HG02840 (cell line): ENCODE measurements around the gene FRMD3.

Experiments used
- ATAC-seq: cut with Tn5 transposase; IDR thresholded peaks from one replicate; pipeline ENCODE4 v1.9.1; 2021; ENCODE audit warnings: mild to moderate bottlenecking, moderate library complexity, moderate number of reproducible peaks; ENCODE audit not compliant: unreplicated experiment, low FRiP score

FRMD3 gene

DNA sequence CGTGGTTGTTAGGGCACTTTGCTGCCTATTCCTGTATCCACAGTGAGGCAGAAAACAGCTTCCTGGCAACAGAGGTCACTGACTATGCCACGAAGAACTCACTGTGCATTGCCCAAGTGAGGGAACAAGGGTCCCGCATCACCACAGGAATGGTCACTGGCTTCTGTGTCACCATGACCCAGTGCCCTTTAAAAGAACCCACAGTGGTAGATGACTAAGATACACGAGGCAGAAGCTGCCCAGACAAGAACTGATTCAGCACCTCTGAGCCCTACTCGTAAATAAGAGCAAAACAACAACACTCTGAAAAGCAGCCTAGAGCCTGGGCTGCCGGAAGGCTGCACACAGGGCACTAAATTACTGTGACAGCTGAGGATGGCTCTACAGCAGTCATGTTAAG lies 238.6 kb downstream of the FRMD3 start:
- ATAC-seq, result no peak

DNA sequence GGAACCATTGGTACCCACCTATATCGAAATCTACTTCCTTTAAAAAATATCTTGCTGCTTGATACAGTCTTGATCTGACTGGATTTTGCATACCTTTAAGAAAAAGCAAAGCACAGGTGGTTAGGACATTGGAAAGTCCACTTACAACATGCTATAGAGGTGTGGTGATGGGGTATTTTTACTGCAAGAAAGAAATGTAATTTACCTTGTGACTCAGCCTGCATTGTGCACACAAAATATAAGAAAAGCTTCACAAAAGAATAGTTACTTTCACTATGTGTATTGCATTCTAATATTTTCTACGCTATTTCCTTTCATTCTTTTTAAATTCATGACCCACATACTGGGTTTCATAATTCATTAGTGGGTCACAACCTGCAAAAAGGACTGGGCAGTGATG lies 239.1 kb downstream of the FRMD3 start:
- ATAC-seq, result no peak

DNA sequence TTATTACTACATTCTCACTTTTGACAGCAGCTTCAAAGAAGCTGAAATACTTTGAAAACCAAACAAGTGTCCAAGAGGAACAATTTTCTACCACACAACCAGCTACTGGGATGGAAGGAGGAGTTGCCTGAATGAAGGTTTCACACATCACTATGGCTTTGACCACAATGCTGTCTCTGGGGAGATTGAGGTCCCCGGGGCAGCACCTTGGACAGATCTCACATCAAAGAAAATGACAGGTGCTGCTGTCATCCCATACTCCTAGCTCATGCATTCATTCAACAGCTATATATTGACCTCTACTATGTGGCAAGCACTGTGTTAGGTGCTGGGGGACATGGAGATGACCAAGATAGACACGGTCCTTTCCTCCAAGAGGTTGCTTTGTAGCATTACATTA lies 242.1 kb downstream of the FRMD3 start:
- no peak for ATAC-seq

GRCh38 chr9:83294816-83295215 lies 243.4 kb downstream of the FRMD3 start:
- ATAC-seq, result no peak

GRCh38 chr9:83291196-83291595 lies 247.0 kb downstream of the FRMD3 start:
- ATAC-seq, result no peak

GRCh38 chr9:83290692-83291091 lies 247.5 kb downstream of the FRMD3 start:
- ATAC-seq, result no peak

- ATAC-seq, result no peak
Measured at GRCh38 chr9:83287021-83287420, 251.2 kb downstream of the FRMD3 start.

GRCh38 chr9:83285445-83286225 lies 252.6 kb downstream of the FRMD3 start:
- ATAC-seq, result no peak

DNA sequence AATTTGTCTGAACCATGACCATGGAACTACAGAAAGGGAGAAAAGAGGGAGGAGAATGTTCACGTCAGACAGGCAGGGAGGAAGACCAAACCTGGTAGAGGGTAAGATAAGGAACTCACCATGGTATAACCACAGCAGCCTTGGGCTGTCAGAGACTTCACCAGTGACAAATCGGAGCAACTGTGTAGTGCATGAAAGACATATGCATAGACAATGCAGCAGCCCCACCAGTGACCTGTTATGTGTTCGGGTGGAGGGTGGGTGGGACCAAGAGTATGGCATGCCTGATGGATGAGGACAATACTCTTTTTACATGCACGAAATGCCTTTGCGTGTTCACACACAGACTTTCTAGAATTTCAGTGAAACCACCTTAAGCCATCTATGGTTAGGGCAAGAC lies 253.5 kb downstream of the FRMD3 start:
- ATAC-seq, result no peak

DNA sequence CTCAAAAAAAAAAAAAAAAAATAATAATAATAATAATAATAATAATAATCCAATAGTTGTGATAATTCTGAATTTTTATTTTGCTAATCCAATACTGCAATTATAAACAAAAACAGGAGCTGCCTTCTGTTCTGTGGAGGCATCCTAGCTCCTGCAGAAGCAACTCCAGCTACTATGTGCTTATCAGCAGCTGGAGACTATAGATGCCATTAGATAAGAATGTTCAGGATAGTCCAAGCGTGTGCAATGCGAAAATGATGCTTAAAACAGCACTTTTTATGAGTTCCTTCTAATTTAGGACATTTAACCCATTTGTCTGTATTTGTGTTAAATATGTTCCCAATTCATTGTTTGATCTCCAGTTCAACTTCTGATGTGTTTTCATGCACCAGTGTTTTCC lies 254.7 kb downstream of the FRMD3 start:
- ATAC-seq, result no peak

GRCh38 chr9:83281306-83282255 lies 256.6 kb downstream of the FRMD3 start:
- ATAC-seq, result no peak

GRCh38 chr9:83280790-83281189 lies 257.4 kb downstream of the FRMD3 start:
- no peak for ATAC-seq

DNA sequence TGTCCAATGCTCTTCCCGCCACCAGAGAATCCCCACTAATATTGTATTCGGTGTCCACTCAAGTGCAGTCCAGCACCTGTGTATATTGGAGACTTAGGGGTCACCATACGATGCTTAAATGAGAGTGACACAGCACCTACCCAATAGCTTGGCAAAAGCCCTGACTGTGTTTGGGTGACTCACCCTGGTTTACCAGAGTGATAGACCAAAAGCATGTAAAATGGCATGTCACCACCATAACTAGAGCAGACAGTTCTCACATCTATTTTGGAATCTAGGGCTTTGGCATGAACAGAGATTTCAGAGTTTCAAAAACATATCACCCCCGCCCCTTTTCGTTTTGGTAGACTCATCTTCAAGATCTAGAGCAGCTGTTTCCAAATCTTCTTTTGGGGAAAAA lies 257.9 kb downstream of the FRMD3 start:
- ATAC-seq, result no peak

- no peak for ATAC-seq
Measured at GRCh38 chr9:83274787-83275186, 263.4 kb downstream of the FRMD3 start.

- ATAC-seq, result no peak
Measured at GRCh38 chr9:83271665-83272071, 266.5 kb downstream of the FRMD3 start.

GRCh38 chr9:83270116-83270515 lies 268.1 kb downstream of the FRMD3 start:
- no peak for ATAC-seq

GRCh38 chr9:83267741-83268140 lies 270.5 kb downstream of the FRMD3 start:
- no peak for ATAC-seq

GRCh38 chr9:83266666-83267496 lies 271.3 kb downstream of the FRMD3 start:
- ATAC-seq, result no peak

GRCh38 chr9:83266331-83266665 lies 271.9 kb downstream of the FRMD3 start:
- no peak for ATAC-seq

DNA sequence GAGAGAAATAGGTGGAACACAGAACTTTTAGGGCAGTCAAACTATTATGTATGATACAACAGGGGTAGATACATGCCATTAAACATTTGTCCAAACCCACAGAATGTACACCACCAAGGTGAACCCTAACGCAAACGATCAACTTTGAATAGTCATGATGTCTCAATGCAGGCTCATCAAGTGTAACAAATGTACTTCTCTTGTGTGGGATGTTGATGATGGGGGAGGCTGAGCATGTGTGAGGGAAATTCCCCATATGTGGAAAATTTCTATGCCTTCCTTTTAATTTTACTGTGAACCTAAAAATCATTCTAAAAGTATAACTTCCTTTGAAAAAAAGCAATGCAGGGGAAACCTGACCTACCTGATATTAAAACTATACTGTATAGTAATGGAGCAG lies 273.9 kb downstream of the FRMD3 start:
- ATAC-seq, result no peak

- no peak for ATAC-seq
Measured at GRCh38 chr9:83259558-83259957, 278.6 kb downstream of the FRMD3 start.
